ENCODE data around the gene KIF26A.

- TF ChIP-seq POLR2A (IDR thresholded peaks at IDR 0.05) (no peak), CTCF (IDR thresholded peaks at IDR 0.05) (no peak), POLR2AphosphoS5 (IDR thresholded peaks at IDR 0.05) (no peak)
Measured at GRCh38 chr14:104156142-104156541, 17.8 kb downstream of the KIF26A start.

Measured in stomach (tissue), 4 donors.